Parathyroid adenoma (tissue), 2 donors: Measurements from ENCODE around the gene GPC5.

Source experiments
- H2AFZ ChIP-seq: fragments of 300-600 bp; sonication (generic); one replicate; pipeline ENCODE4 v1.7.0; 2017; ENCODE audit warnings: antibody characterized with exemption, mild to moderate bottlenecking
- H3K27ac ChIP-seq: fragments of 300-600 bp; sonication (generic); one replicate; pipeline ENCODE4 v1.7.0; 2017
- H3K27me3 ChIP-seq: fragments of 300-600 bp; sonication (generic); one replicate; pipeline ENCODE4 v1.7.0; 2017; ENCODE audit warnings: low read length; ENCODE audit not compliant: control insufficient read depth, insufficient read depth
- H3K36me3 ChIP-seq: fragments of 300-600 bp; sonication (generic); one replicate; pipeline ENCODE4 v1.7.0; 2017; ENCODE audit warnings: low read length; ENCODE audit not compliant: control insufficient read depth, insufficient read depth
- H3K4me1 ChIP-seq: fragments of 300-600 bp; sonication (generic); one replicate; pipeline ENCODE4 v1.7.0; 2017; ENCODE audit warnings: control low read depth
- H3K4me2 ChIP-seq: fragments of 300-600 bp; sonication (generic); one replicate; pipeline ENCODE4 v1.7.0; 2017; ENCODE audit warnings: low read length
- H3K4me3 ChIP-seq: fragments of 300-600 bp; sonication (generic); one replicate; pipeline ENCODE4 v1.7.0; 2017; ENCODE audit warnings: low read depth, low read length
- H3K79me2 ChIP-seq: fragments of 300-600 bp; sonication (generic); one replicate; pipeline ENCODE4 v1.7.0; 2017; ENCODE audit warnings: control low read depth
- H3K9ac ChIP-seq: fragments of 300-600 bp; sonication (generic); one replicate; pipeline ENCODE4 v1.7.0; 2017; ENCODE audit warnings: mild to moderate bottlenecking
- H3K9me3 ChIP-seq: fragments of 300-600 bp; sonication (generic); one replicate; pipeline ENCODE4 v1.7.0; 2017; ENCODE audit warnings: low read length; ENCODE audit not compliant: control insufficient read depth
- TF ChIP-seq, protein P1 (sequence below): fragments of 300-600 bp; sonication (generic); IDR thresholded peaks from one replicate; pipeline ENCODE4 v1.7.0; 2017; ENCODE audit warnings: antibody characterized with exemption, mild to moderate bottlenecking
- donor health status: primary hyperparathyroidism.

GPC5 gene

DNA sequence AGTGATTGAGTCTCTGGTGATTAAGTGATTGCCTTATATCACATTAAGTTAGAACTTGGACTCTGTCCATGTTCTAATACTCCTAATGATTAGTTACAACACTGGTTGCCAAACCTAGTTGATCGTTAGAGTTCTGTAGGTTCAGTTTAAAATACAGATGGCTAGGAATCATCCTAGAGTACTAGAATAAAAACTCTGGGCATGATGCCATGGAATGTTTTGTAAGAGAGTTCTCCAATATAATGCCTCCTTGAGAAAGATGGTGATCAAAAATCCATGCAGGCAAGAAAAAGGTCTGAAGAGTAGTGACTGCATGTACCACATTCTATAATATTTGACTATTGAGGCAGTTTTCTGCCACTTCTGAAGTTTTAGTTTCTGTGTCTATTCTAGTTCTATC, 176.3 kb downstream of the GPC5 start:
- TF ChIP-seq, protein P1, sequence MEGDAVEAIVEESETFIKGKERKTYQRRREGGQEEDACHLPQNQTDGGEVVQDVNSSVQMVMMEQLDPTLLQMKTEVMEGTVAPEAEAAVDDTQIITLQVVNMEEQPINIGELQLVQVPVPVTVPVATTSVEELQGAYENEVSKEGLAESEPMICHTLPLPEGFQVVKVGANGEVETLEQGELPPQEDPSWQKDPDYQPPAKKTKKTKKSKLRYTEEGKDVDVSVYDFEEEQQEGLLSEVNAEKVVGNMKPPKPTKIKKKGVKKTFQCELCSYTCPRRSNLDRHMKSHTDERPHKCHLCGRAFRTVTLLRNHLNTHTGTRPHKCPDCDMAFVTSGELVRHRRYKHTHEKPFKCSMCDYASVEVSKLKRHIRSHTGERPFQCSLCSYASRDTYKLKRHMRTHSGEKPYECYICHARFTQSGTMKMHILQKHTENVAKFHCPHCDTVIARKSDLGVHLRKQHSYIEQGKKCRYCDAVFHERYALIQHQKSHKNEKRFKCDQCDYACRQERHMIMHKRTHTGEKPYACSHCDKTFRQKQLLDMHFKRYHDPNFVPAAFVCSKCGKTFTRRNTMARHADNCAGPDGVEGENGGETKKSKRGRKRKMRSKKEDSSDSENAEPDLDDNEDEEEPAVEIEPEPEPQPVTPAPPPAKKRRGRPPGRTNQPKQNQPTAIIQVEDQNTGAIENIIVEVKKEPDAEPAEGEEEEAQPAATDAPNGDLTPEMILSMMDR: no peak
- Histone ChIP-seq H2AFZ (no peak overlapping the region), H3K27ac (no peak overlapping the region), H3K4me1 (no peaks in the 10 kb centered on the region), H3K36me3 (no peaks in the 10 kb centered on the region), H3K4me2 (no peak overlapping the region), H3K27me3 (no peaks in the 10 kb centered on the region), H3K79me2 (no peaks in the 10 kb centered on the region), H3K9me3 (no peaks in the 10 kb centered on the region), H3K4me3 (no peak overlapping the region), H3K9ac (no peak overlapping the region)

DNA sequence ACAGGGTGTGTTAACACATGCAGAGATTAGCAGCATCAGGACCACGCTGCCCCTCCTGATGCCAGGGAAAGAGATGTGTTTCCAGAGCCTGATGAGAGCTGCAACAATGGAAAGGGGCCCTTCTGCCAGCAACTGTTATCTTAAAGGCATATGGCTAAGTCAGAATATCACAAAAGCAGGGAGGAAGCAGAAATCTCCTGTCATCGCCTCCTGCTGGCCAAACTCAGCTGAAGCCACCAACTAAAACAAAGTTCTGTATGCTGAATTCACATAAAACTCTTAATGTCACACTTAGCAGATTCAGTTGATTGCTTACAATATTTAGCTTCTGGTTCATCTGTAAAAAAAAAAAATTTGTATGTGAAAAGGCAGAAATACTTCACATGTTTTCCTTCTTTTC, 178.2 kb downstream of the GPC5 start:
- TF ChIP-seq, protein P1: no peak

DNA sequence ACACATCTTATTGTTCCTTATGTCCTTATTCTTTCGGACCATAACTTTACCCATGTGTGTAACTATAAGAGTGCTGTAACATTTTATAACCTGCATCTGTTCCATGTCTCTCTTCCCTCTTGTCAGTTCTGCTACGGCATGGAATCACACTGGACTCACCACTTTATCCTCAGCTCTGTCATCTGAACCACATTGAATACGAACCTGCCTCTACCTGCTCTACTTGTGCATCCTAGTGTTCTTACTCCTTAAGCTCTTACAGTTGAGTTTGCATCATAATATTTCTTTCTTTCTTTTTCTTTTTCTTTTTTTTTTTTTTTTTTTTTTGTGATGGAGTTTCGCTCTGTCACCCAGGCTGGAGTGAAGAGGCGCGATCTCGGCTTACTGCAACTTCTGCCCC, 180.9 kb downstream of the GPC5 start:
- no peaks in the 10 kb centered on the region for H3K27me3 ChIP-seq
- no peaks in the 10 kb centered on the region for H3K9me3 ChIP-seq
- no peaks in the 10 kb centered on the region for H3K36me3 ChIP-seq
- TF ChIP-seq, protein P1: no peak
- H2AFZ ChIP-seq: no peak overlapping the region
- no peaks in the 10 kb centered on the region for H3K79me2 ChIP-seq
- H3K9ac ChIP-seq: no peak overlapping the region
- no peak overlapping the region for H3K4me3 ChIP-seq
- no peak overlapping the region for H3K4me2 ChIP-seq
- no peak overlapping the region for H3K27ac ChIP-seq
- H3K4me1 ChIP-seq: no peaks in the 10 kb centered on the region

More for the DNA sequence above, 178.2 kb downstream of the GPC5 start:
- H3K9me3 ChIP-seq: no peaks in the 10 kb centered on the region
- no peaks in the 10 kb centered on the region for H3K27me3 ChIP-seq
- H3K4me1 ChIP-seq: no peaks in the 10 kb centered on the region
- no peak overlapping the region for H3K4me2 ChIP-seq
- H3K36me3 ChIP-seq: no peaks in the 10 kb centered on the region
- no peaks in the 10 kb centered on the region for H3K79me2 ChIP-seq
- H3K27ac ChIP-seq: no peak overlapping the region
- no peak overlapping the region for H3K9ac ChIP-seq
- no peak overlapping the region for H2AFZ ChIP-seq
- no peak overlapping the region for H3K4me3 ChIP-seq

DNA sequence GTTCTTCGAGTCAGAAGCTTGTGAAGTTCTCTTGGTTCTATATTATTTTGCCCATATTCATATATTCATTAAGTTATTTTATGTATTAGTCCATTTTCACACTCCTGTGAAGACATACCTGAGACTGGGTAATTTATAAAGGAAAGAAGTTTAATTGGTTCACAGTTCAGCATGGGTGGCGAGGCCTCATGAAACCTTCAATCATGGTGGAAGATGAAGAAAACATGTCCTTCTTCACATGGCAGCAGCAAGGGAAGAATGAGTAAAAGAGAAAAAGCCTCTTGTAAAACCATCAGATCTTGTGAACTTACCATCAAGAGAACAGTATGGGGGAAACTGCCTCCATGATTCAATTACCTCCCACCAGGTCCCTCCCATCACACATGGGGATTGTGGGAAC, 182.3 kb downstream of the GPC5 start:
- H3K4me3 ChIP-seq: no peak overlapping the region
- H3K4me2 ChIP-seq: no peak overlapping the region
- no peak overlapping the region for H2AFZ ChIP-seq
- no peaks in the 10 kb centered on the region for H3K36me3 ChIP-seq
- H3K27me3 ChIP-seq: no peaks in the 10 kb centered on the region
- no peaks in the 10 kb centered on the region for H3K79me2 ChIP-seq
- H3K27ac ChIP-seq: no peak overlapping the region
- no peaks in the 10 kb centered on the region for H3K9me3 ChIP-seq
- H3K9ac ChIP-seq: no peak overlapping the region
- TF ChIP-seq, protein P1: no peak
- no peaks in the 10 kb centered on the region for H3K4me1 ChIP-seq

DNA sequence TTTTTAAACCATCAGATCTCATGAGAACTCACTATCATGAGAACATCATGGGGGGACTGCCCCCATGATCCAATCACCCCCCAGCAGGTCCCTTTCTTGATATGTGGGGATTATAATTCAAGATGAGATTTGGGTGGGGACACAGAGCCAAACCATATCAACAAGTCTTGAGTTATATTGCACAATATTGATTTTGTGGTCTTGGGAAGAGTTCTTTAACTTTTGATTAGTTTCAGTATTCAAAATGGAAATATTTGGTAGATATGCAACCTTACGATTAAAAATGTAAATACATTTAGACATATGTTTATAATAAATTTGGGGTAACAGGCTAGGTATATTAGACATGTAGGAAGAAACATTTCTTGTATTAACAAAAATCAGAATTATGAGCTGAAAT, 188.2 kb downstream of the GPC5 start:
- H3K9me3 ChIP-seq: no peaks in the 10 kb centered on the region
- no peak overlapping the region for H2AFZ ChIP-seq
- no peaks in the 10 kb centered on the region for H3K4me1 ChIP-seq
- H3K4me2 ChIP-seq: no peak overlapping the region
- H3K9ac ChIP-seq: no peak overlapping the region
- H3K79me2 ChIP-seq: no peaks in the 10 kb centered on the region
- TF ChIP-seq, protein P1: no peak
- H3K36me3 ChIP-seq: no peaks in the 10 kb centered on the region
- no peak overlapping the region for H3K4me3 ChIP-seq
- H3K27me3 ChIP-seq: no peaks in the 10 kb centered on the region
- H3K27ac ChIP-seq: no peak overlapping the region
